ENCODE measurements around the gene LAMA4.

The LAMA4 gene

DNA sequence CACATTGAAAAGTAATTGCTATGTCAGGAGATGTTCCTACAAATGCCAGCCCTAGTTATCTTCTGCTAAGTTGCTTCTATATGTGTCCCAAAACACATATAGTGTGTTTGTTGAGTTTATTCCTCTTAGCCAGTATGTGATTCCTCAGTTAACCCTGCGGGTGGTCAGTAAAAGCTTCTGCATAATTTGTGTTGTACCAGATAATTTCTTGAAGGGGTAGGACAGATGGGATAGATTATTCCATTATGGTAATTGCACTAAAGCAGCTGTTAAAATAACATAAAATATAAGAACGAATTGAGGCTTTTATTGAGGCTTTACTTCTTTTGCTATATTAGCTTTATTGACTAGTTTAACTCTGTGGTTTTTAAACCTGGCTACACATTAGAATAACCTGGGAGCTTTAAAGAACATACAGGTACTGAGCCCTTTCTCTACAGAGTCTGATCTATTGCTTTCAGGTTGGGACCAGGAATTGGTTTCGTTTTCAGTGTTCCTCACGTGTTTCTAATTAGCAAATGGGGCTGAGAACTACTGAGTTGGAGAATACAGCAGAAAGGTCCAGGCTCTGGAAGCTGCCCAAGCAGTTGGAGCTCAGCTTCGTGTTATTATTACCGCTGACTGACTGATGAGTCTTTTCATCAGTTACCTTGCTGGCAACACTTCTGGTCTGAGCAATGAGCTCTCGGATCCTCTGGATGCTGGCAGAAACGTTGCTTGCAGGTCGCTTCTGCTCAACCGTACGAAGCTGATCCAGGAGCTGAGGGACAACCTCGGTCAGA is 110.0 kb downstream of the LAMA4 start:
- Histone ChIP-seq H3K27me3 (ENCODE audit: low read depth) (no peaks in the 10 kb centered on the region), H3K9me3 (no peaks in the 10 kb centered on the region), H3K4me3 (no peak overlapping the region), H3K4me1 (no peaks in the 10 kb centered on the region), H3K36me3 (replicated peaks) (no peaks in the 10 kb centered on the region)
- in situ Hi-C loops (cut with MboI; ENCODE audit: low sequenced_read_pairs): no loop called here
- DNase-seq (ENCODE audit: low spot score in 2 of 2): no peak

DNA sequence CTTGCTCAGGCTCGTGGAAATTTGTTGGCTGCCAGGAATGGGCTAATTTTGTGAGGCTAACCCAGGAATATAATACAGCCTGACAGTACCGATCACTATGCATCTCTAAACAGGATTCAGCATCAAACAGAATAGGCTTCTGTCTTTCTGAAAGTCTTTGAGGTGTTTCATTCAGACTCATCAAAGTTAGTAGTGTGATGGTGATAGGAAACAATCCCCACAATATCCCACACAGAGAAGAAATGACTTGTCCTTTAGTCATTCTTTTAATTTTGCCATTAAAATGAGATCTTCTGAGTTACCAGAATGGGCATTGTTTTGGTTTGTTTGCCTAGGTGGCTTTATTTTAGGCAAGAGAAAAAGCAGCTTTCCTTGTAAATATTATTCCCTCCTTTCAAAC is 112.7 kb downstream of the LAMA4 start:
- in situ Hi-C loops (cut with MboI; ENCODE audit: low sequenced_read_pairs): no loop called here
- no peaks in the 10 kb centered on the region for H3K27me3 ChIP-seq (ENCODE audit: low read depth)
- H3K9me3 ChIP-seq: no peaks in the 10 kb centered on the region
- H3K4me1 ChIP-seq: no peaks in the 10 kb centered on the region
- DNase-seq (ENCODE audit: low spot score in 2 of 2): no peak
- H3K4me3 ChIP-seq: no peak overlapping the region
- H3K36me3 ChIP-seq (replicated peaks): no peaks in the 10 kb centered on the region

DNA sequence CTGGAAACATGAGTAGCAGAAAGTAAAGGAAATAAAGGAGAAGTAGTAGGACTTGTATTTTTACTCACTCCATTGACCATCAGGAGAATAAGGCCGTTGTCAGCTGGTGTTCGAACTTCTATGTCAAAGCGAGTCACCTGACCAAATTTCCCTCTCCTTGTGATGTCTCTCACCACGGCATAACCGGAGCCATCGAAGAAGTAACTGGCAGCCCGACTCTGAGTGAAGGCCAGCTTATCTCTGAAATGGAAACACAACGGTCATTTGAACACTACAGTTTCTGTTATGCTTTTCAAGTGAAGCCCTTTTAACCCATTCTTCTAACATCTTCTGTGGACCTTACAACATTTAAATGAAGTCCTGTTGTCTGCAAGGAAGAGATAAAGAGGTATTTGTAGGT is 115.3 kb downstream of the LAMA4 start:
- no peaks in the 10 kb centered on the region for H3K36me3 ChIP-seq (replicated peaks)

DNA sequence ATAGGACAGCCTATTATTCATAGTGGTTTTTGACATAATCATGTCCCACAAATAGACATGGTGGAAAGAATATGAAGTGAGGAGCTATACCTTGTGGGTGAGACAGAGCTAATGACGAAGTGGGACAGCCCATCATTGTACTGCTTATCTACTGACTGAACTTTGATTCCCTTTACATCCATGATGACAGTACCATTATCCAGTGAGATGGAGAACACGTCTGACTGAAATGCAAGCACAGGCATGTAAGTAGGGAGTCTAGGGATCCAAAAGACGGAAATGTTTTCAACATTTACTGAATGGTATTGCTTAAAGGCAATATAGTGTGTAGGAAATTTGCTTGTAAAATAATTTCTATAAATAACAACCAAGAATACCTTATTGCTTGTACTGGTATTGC is 123.5 kb downstream of the LAMA4 start:
- DNase-seq (ENCODE audit: low spot score in 2 of 2): no peak
- in situ Hi-C loops (cut with MboI; ENCODE audit: low sequenced_read_pairs): no loop called here
- Histone ChIP-seq H3K4me1 (0 out of 2 replicates have a peak, but pooled peaks cover 4% of the 10 kb centered on the region), H3K4me3 (no peak overlapping the region), H3K36me3 (replicated peaks) (no peaks in the 10 kb centered on the region), H3K9me3 (no peaks in the 10 kb centered on the region), H3K27me3 (ENCODE audit: low read depth) (no peaks in the 10 kb centered on the region; the same call in 1 of the 2 replicates)

More for the DNA sequence above, 115.3 kb downstream of the LAMA4 start:
- Histone ChIP-seq H3K4me1 (no peaks in the 10 kb centered on the region), H3K9me3 (no peaks in the 10 kb centered on the region), H3K27me3 (ENCODE audit: low read depth) (no peaks in the 10 kb centered on the region), H3K4me3 (no peak overlapping the region)
- DNase-seq (ENCODE audit: low spot score in 2 of 2): no peak
- in situ Hi-C loops (cut with MboI; ENCODE audit: low sequenced_read_pairs): no loop called here

DNA sequence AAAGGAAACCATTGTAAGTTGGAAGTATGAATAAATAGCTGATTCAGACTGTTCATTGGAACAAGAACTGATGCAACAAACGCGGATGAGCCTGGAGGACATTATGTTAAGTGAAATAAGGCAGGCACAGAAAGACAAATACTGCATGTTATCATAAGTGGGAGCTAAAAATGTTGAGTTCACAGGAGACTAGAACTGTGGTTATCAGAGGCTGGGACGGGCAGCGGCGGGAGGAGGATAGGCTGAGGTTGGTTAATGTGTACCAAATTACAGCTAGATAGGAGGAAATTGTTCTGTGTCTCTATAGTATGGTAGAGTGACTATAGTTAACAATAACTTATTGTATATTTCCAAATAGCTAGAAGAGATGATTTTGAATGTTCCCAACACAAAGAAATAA is 126.2 kb downstream of the LAMA4 start:
- no peaks in the 10 kb centered on the region; the same call in 1 of the 2 replicates for H3K27me3 ChIP-seq (ENCODE audit: low read depth)
- H3K9me3 ChIP-seq: no peaks in the 10 kb centered on the region
- no peaks in the 10 kb centered on the region for H3K36me3 ChIP-seq (replicated peaks)
- 0 out of 2 replicates have a peak, but pooled peaks cover 4% of the 10 kb centered on the region for H3K4me1 ChIP-seq
- in situ Hi-C loops (cut with MboI; ENCODE audit: low sequenced_read_pairs): no loop called here
- no peak for DNase-seq (ENCODE audit: low spot score in 2 of 2)
- H3K4me3 ChIP-seq: no peak overlapping the region

DNA sequence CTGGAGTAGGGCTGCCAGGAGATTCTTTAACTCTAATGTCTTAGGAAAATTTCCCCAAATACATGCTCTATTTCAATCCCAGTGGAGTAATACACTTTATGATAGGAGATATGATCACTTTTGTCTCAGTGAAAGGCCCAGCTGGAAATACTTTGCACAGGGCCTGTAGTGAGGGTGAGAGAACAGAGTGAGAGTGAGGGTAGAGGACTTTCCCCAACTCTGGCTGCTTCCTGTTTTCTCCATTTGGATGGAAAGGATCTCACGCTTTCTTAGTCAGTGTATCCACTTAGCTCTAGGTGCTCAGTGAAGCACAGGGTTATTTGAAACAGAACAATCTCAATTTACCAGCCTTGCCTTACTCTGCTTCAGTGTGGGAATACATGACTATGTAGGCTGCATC is 130.4 kb downstream of the LAMA4 start:
- no peaks in the 10 kb centered on the region for H3K36me3 ChIP-seq (replicated peaks)
- no peaks in the 10 kb centered on the region for H3K27me3 ChIP-seq (ENCODE audit: low read depth)
- H3K9me3 ChIP-seq: no peaks in the 10 kb centered on the region
- in situ Hi-C loops (cut with MboI; ENCODE audit: low sequenced_read_pairs): no loop called here
- H3K4me3 ChIP-seq: no peak overlapping the region
- H3K4me1 ChIP-seq: 0 out of 2 replicates have a peak, but pooled peaks cover 4% of the 10 kb centered on the region
- no peak for DNase-seq (ENCODE audit: low spot score in 2 of 2)

DNA sequence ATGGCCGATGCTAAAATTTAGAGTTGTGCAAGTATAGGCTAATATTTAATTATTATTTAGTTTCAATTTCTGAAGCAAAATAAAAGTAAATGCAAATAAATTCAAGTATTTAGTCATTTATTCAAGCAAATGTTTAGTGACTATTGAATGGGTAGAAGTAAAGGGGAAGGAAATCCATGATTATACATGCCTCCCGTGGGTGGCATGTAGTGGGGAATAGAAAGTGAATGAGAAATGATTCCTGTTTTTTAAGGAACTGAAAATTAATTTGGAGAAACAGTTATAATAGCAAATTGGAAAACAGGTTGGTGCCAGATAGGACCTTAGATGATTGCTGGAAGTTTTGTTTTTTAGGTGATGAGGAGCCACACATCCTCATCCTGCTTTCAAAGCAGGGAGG is 131.6 kb downstream of the LAMA4 start:
- in situ Hi-C loops (cut with MboI; ENCODE audit: low sequenced_read_pairs): no loop called here
- H3K27me3 ChIP-seq (ENCODE audit: low read depth): no peaks in the 10 kb centered on the region
- no peak overlapping the region for H3K4me3 ChIP-seq
- 0 out of 2 replicates have a peak, but pooled peaks cover 4% of the 10 kb centered on the region for H3K4me1 ChIP-seq
- DNase-seq (ENCODE audit: low spot score in 2 of 2): no peak
- H3K36me3 ChIP-seq (replicated peaks): no peaks in the 10 kb centered on the region
- H3K9me3 ChIP-seq: no peaks in the 10 kb centered on the region

DNA sequence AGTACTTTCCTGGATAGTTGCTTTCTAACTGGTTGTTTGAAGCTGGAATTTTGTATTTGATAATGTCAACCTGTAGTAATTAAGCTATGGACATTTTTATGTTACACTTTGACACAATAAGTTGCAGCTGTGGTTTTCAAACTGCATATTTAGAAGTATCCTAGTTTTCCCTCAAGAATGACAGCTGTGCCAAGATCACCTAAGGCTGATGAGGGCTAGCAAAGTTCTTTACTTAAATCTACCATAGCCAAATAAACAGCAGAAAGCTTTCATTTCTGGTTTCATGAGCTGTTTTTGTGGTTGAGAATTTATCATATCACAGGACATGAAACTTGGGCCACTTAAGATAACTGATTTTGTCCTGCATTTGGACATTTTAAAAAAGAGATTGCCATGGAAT is 136.3 kb downstream of the LAMA4 start:
- no peaks in the 10 kb centered on the region for H3K4me1 ChIP-seq
- no peak for DNase-seq (ENCODE audit: low spot score in 2 of 2)
- no peaks in the 10 kb centered on the region for H3K9me3 ChIP-seq
- in situ Hi-C loops (cut with MboI; ENCODE audit: low sequenced_read_pairs): no loop called here
- no peak overlapping the region for H3K4me3 ChIP-seq
- H3K27me3 ChIP-seq (ENCODE audit: low read depth): no peaks in the 10 kb centered on the region
- no peaks in the 10 kb centered on the region for H3K36me3 ChIP-seq (replicated peaks)

DNA sequence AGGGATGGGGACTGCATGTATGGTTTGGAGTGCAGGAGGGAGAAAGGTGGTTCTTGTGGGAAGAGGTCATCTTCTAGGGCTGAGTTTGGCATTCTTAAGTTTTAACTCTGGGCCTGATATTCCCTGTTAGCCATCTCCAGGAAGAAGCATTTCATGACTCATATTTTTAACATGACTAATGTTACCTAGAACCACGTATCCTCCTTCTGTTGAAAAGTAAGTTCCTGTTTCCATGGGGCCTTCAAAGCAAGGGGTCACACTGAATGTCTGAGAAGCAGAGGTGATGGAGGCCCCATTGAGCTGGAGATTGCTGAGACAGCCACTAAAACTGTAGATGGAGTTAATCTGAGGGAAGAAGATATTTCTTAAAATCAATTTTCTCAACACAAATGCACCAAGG is 136.8 kb downstream of the LAMA4 start:
- Histone ChIP-seq H3K27me3 (ENCODE audit: low read depth) (no peaks in the 10 kb centered on the region), H3K4me3 (no peak overlapping the region), H3K4me1 (no peaks in the 10 kb centered on the region), H3K9me3 (no peaks in the 10 kb centered on the region), H3K36me3 (replicated peaks) (no peaks in the 10 kb centered on the region)
- in situ Hi-C loops (cut with MboI; ENCODE audit: low sequenced_read_pairs): no loop called here
- no peak for DNase-seq (ENCODE audit: low spot score in 2 of 2)

DNA sequence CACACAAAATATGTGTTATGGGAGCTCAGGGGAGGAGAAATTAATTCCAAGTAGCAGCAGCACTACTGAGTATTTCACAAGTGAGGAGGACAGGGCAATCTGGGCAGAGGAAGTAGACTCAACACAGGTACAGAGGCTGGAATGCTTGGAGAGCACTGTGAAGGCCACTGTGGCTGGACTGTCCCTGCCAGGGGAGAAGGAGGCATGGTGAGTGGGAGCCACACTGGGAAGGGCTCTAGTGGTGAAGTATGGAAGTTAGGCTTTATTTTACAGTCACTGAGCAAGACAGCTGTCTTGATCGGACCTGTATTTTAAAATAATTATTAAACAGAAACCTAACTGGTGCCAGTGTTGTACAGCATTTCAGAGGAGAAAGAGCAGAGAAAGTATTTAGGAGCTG is 138.1 kb downstream of the LAMA4 start:
- in situ Hi-C loops (cut with MboI; ENCODE audit: low sequenced_read_pairs): no loop called here
- Histone ChIP-seq H3K4me3 (no peak overlapping the region), H3K9me3 (no peaks in the 10 kb centered on the region), H3K27me3 (ENCODE audit: low read depth) (no peaks in the 10 kb centered on the region), H3K36me3 (replicated peaks) (no peaks in the 10 kb centered on the region), H3K4me1 (no peaks in the 10 kb centered on the region)
- no peak for DNase-seq (ENCODE audit: low spot score in 2 of 2)

DNA sequence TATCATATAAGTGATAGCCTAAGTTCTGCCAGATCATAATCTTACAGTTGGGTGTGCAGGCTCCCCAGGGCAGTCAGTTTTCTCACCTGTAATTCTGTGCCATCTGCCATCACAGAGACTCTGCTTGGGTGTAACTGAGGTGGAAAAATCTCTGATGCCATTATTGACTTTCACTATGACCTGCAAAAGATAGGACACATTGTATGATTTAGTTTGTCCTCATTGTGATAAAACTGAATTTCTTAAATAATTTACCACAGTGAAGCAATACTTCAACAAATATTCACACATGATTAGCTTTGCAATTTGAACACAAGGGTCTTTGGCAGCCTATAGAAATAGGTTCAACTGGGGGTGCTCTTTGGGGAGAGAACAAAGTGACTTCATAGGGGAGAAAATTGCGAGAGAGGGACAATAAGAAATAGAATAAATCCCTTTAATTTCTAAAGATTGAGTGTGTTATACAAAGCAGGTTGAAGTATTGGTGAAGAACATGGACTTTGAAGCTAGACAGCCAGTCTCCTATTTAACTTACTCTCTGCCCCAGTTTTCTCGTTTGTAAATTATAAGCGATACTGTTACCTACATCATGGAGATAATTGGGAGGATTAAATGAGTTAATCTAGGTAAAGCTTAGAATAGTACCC is 139.7 kb downstream of the LAMA4 start:
- Histone ChIP-seq H3K4me1 (no peaks in the 10 kb centered on the region), H3K36me3 (replicated peaks) (no peaks in the 10 kb centered on the region), H3K4me3 (no peak overlapping the region), H3K9me3 (no peaks in the 10 kb centered on the region), H3K27me3 (ENCODE audit: low read depth) (no peaks in the 10 kb centered on the region)
- no peak for DNase-seq (ENCODE audit: low spot score in 2 of 2)
- in situ Hi-C loops (cut with MboI; ENCODE audit: low sequenced_read_pairs): no loop called here

DNA sequence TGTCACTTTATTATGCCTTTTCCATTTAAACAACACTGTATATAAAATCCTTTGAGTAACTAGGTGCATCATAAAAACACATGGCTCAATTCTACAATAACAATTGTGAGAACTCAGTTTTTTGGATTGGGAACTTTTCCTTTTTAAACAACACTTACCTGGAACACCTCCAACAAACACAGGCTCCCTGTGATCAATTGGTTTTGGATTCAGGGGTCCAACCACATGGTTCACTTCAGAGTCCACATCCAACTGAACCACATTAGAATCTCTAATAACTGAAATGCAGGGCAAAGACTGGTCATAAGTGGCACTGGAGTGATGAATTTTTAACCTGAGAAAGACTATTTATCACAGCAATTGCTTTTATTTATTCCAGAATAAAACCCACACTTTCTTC is 140.4 kb downstream of the LAMA4 start:
- 0 out of 2 replicates have a peak, but pooled peaks cover 6% of the 10 kb centered on the region for H3K27me3 ChIP-seq (ENCODE audit: low read depth)
- no peak for DNase-seq (ENCODE audit: low spot score in 2 of 2)
- in situ Hi-C loops (cut with MboI; ENCODE audit: low sequenced_read_pairs): no loop called here
- no peak overlapping the region for H3K4me3 ChIP-seq
- H3K9me3 ChIP-seq: no peaks in the 10 kb centered on the region
- H3K4me1 ChIP-seq: no peaks in the 10 kb centered on the region
- H3K36me3 ChIP-seq (replicated peaks): no peaks in the 10 kb centered on the region

DNA sequence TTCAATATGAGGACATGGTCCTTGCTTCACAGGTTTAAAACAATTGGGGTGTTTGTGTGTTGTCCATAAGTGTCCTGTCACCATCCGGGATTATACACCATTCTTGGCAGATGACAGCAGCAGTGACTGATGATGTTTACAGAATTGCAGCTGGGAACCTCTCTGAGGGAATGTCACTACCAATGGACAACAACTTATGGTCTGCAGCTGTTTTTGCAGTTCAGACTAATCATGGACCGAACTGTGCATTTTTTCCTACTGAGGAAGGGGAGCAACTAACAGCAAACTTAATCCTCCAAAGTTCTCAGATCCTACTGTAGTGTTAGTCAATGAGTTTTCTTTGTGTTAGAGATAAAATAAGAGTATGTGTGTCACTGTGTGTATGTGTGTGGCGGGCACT is 140.9 kb downstream of the LAMA4 start:
- H3K36me3 ChIP-seq (replicated peaks): no peaks in the 10 kb centered on the region
- no peak for DNase-seq (ENCODE audit: low spot score in 2 of 2)
- 0 out of 2 replicates have a peak, but pooled peaks cover 6% of the 10 kb centered on the region for H3K27me3 ChIP-seq (ENCODE audit: low read depth)

DNA sequence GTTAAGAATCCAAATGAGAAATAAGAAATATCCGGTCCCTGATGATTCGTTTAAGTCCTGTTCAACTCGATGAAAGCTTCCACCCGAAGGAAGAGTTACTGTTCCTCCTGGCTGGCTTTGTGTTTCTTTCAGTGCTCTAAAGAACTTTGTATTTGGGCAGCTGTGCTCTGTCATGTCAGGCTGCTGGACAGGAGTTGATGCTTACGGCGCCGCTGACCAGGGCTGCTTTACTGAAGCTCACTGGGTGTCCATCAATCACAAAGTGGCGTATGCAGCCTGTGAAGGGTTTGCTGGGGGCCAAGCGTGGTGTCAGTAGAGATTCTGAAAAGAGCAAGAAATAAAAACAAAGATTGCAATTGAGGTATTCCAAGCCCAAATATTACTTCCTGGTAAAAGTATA is 145.1 kb downstream of the LAMA4 start:
- Histone ChIP-seq H3K36me3 (replicated peaks) (no peaks in the 10 kb centered on the region), H3K27me3 (ENCODE audit: low read depth) (0 out of 2 replicates have a peak, but pooled peaks cover 6% of the 10 kb centered on the region), H3K9me3 (no peaks in the 10 kb centered on the region), H3K4me3 (no peak overlapping the region), H3K4me1 (no peaks in the 10 kb centered on the region)
- in situ Hi-C loops (cut with MboI; ENCODE audit: low sequenced_read_pairs): no loop called here
- DNase-seq (ENCODE audit: low spot score in 2 of 2): no peak

More for the DNA sequence above, 140.9 kb downstream of the LAMA4 start:
- in situ Hi-C loops (cut with MboI; ENCODE audit: low sequenced_read_pairs): no loop called here
- Histone ChIP-seq H3K4me3 (no peak overlapping the region), H3K4me1 (no peaks in the 10 kb centered on the region), H3K9me3 (no peaks in the 10 kb centered on the region)

Measured in HAP-1 (cell line).